BJ (cell line): Measurements from ENCODE around the gene STRIP1. TPM values are rescaled to one million over a fixed set of nuclear protein-coding genes. Genes with fewer than 3 reads are reported as not detected.
A peak's percentile ranks its signal among the peaks of the same experiment; 100 is the strongest.

Experiments used
- CTCF ChIA-PET: fragments of 350-600 bp; formaldehyde crosslinking; extraction: SDS; loops from one replicate; lab custom pipeline; 2021; ENCODE audit warnings: antibody characterized with exemption, inconsistent platforms; lab: Yijun Ruan, JAX
- POLR2A ChIA-PET: fragments of 300-600 bp; sonication (Branson Sonifier 250); formaldehyde crosslinking; extraction: SDS; loops from one replicate; lab custom pipeline; 2021; ENCODE audit warnings: antibody characterized with exemption; lab: Charles Lee
- DNase-seq: peaks from one replicate; pipeline ENCODE4 v3.0.0-alpha.2; 2011; ENCODE audit warnings: low read depth
- H3K27me3 ChIP-seq: 2 replicates; pipeline ENCODE4 v1.6.0; 2011; ENCODE audit warnings: low read length; ENCODE audit not compliant: control insufficient read depth, insufficient read depth
- H3K36me3 ChIP-seq: 2 replicates; pipeline ENCODE4 v1.5.1; 2011; ENCODE audit warnings: low read length; ENCODE audit not compliant: control insufficient read depth, insufficient read depth
- H3K4me3 ChIP-seq: 2 replicates; pipeline ENCODE4 v1.5.1; 2011; ENCODE audit warnings: low read depth, mild to moderate bottlenecking, control low read depth, low read length
- CTCF ChIP-seq: IDR thresholded peaks from 2 replicates; pipeline ENCODE4 v1.5.1; 2011; ENCODE audit warnings: low read depth, mild to moderate bottlenecking, control low read depth, inconsistent platforms, low read length, moderate library complexity; ENCODE audit not compliant: insufficient read depth
- polyA minus RNA-seq: library from RNA; depleted of rRNA, polyadenylated mRNA; stranded (reverse); fragments of >200 nt; gene quantifications from 2 replicates; pipeline ENCODE4 v1.2.3, GENCODE V29; 2011; rRNA and poly(A)+ RNA removed
- polyA plus RNA-seq: library from polyadenylated mRNA; depleted of rRNA; stranded (reverse); fragments of >200 nt; gene quantifications from 2 replicates; pipeline ENCODE4 v1.2.3, GENCODE V29; 2011; rRNA removed

Gene STRIP1, protein sequence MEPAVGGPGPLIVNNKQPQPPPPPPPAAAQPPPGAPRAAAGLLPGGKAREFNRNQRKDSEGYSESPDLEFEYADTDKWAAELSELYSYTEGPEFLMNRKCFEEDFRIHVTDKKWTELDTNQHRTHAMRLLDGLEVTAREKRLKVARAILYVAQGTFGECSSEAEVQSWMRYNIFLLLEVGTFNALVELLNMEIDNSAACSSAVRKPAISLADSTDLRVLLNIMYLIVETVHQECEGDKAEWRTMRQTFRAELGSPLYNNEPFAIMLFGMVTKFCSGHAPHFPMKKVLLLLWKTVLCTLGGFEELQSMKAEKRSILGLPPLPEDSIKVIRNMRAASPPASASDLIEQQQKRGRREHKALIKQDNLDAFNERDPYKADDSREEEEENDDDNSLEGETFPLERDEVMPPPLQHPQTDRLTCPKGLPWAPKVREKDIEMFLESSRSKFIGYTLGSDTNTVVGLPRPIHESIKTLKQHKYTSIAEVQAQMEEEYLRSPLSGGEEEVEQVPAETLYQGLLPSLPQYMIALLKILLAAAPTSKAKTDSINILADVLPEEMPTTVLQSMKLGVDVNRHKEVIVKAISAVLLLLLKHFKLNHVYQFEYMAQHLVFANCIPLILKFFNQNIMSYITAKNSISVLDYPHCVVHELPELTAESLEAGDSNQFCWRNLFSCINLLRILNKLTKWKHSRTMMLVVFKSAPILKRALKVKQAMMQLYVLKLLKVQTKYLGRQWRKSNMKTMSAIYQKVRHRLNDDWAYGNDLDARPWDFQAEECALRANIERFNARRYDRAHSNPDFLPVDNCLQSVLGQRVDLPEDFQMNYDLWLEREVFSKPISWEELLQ
- 37.3 and 46.2 TPM in 2 replicates for polyA plus RNA-seq
- polyA minus RNA-seq, result 35.2 and 49.0 TPM in 2 replicates

- no peak for TF ChIP-seq CTCF
- Histone ChIP-seq H3K27me3 (no peaks in the 10 kb centered on the region), H3K36me3 (peaks cover 15% of the 10 kb centered on the region), H3K4me3 (peak within 1 kb of the TSS; percentile 79)
- ChIA-PET POLR2A (interaction anchor here (0.6 to 0.8 kb wide), 5 partner anchors 26 to 828 kb away, joined by 3 to 18 read pairs (median 3); partner anchors contain the start of gene AHCYL1), CTCF (interaction anchor here (0.8 to 9.7 kb wide), 12 partner anchors 10 to 461 kb away, joined by 3 to 98 read pairs (median 4); partner anchors contain the start of gene AHCYL1)
- peak; percentile 87 for DNase-seq
Observed at GRCh38 chr1:110034451-110035235, at the start of gene STRIP1. STRIP1 (plus strand) TSS chr1:110034624; CDS start chr1:110034638, 14 bp downstream.

DNA sequence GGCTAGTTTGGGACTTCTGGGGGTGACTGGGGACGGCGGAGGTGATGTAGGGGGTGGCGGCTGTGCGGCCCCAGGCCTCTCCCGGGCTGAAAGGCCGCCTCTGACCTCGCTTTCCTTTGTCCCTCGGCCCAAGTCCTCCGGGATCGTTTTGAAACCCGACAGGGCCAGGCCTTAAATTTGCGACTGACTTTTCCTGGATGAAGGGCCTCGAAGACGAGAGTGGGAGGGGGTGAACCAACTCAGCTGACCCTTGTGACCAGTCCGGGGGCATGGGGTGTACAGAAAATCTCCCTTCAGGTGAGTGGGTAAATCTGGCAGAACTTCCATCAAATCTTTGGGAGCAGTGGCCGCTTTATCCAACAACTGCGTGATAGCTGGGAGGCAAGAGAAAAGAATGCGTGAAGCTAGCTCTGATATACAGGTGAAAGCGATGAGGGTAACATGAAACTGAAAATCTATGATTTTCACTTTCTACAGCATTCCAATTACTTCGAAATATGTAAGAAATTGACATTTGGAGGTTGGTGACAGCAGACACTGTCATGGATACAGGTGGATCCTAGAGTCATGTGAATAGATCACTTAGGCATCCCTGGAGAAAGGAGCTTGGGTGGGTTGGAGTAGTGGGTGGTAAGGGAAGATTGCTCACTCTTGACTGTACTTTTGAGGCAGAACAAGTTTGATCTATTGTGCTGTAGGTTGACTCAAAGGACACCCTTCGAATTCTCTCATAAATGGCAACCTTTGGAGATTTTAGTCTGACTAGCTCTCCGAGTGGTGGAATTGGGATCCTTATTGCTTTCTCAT, 49.0 kb upstream of the STRIP1 start:
- no peaks in the 10 kb centered on the region for H3K36me3 ChIP-seq
- no peaks in the 10 kb centered on the region for H3K27me3 ChIP-seq
- TF ChIP-seq CTCF, result no peak
- H3K4me3 ChIP-seq, result peak overlapping the region; percentile 89
- ChIA-PET CTCF (interaction anchor here (0.7 to 14.6 kb wide), 38 partner anchors 8 to 488 kb away, joined by 3 to 763 read pairs (median 8); partner anchors contain the start of genes CSF1 and STRIP1), POLR2A (interaction anchor here (0.6 to 1.7 kb wide), 6 partner anchors 26 to 468 kb away, joined by 3 to 9 read pairs (median 5); no protein-coding TSS in a partner anchor)
- no peak for DNase-seq

GRCh38 chr1:109986054-109986444, 48.4 kb upstream of the STRIP1 start:
- H3K4me3 ChIP-seq, result peak overlapping the region; percentile 89
- CTCF ChIA-PET, result interaction anchor here (0.8 to 14.6 kb wide), 15 partner anchors 10 to 489 kb away, joined by 3 to 763 read pairs (median 10); partner anchors contain the start of gene CSF1
- POLR2A ChIA-PET, result no interaction called here
- DNase-seq, result no peak
- TF ChIP-seq CTCF, result no peak
- H3K27me3 ChIP-seq, result no peaks in the 10 kb centered on the region
- H3K36me3 ChIP-seq, result no peaks in the 10 kb centered on the region

DNA sequence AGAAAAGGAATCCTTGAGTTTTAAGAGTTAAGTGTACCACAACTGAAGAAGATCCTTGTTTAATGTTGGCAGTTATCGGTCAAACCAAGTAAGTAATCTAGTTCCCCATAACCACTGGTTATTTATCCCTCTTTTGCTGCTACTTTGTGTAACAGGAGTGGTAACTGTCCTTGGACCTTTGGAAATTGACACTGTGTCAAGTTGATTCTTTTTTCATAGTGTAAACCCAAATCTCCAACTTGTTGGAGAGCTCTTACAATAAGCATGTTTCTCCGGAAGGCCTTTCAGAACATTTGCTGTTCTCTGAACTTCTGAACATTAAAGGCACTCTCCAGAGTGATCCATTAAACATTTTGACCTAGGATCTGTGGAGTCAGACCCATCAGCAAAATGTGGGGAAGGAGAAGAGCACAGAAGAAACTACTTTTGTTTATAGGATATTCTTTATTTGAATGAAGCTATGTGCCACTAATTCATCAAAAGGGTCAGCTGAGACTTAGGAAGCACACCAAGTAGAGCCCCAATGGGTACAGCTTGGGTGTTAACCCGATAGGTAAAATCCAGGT, 46.0 kb upstream of the STRIP1 start:
- Histone ChIP-seq H3K36me3 (no peaks in the 10 kb centered on the region), H3K4me3 (no peak overlapping the region), H3K27me3 (no peaks in the 10 kb centered on the region)
- no peak for DNase-seq
- no peak for TF ChIP-seq CTCF
- ChIA-PET POLR2A (no interaction called here), CTCF (interaction anchor here (0.8 to 14.6 kb wide), 4 partner anchors 23 to 207 kb away, joined by 3 to 763 read pairs (median 4); no protein-coding TSS in a partner anchor)
